Stimulated activated CD4-positive, alpha-beta T cell treated with anti-CD3 and anti-CD28 coated beads, Interleukin-12 subunit alpha, Interleukin-12 subunit beta, amount 100 ng/mL, for 24 hours (primary cell): ENCODE data around the gene UGT3A2.

ENCODE experiments used
- DNase-seq, 2 experiments: peaks; one replicate each; pipeline ENCODE4 v3.0.0-alpha.2; 2020; ENCODE audit warnings: low read depth in 2 of 2

The UGT3A2 gene

GRCh38 chr5:36009698-36010097 is 57.0 kb downstream of the UGT3A2 start:
- DNase-seq, result no peak

GRCh38 chr5:36007366-36007765 is 59.3 kb downstream of the UGT3A2 start:
- DNase-seq, result no peak

GRCh38 chr5:36006163-36006562 is 60.5 kb downstream of the UGT3A2 start:
- DNase-seq, result no peak

- no peak for DNase-seq
Observed at GRCh38 chr5:36001032-36001431, 65.7 kb downstream of the UGT3A2 start.

GRCh38 chr5:35999547-35999946 is 67.1 kb downstream of the UGT3A2 start:
- no peak for DNase-seq

- no peak for DNase-seq
Observed at GRCh38 chr5:35996076-35996475, 70.6 kb downstream of the UGT3A2 start.

- DNase-seq, result no peak
Observed at GRCh38 chr5:35990941-35991611, 75.6 kb downstream of the UGT3A2 start, which contains the start of gene UGT3A1. TSS of gene UGT3A1 (minus strand) at chr5:35991390. CDS start at chr5:35991240, 150 bp downstream.

- DNase-seq, result no peak
Observed at GRCh38 chr5:35990520-35990919, 76.2 kb downstream of the UGT3A2 start.

- DNase-seq, result no peak
Observed at GRCh38 chr5:35988529-35988928, 78.2 kb downstream of the UGT3A2 start.

GRCh38 chr5:35987776-35988175 is 78.9 kb downstream of the UGT3A2 start:
- DNase-seq, result no peak
